Glutamatergic neuron (in vitro differentiated cells): ENCODE results near the gene TMPRSS6. TPM values are rescaled to one million over a fixed set of nuclear protein-coding genes. Genes with fewer than 3 reads are reported as not detected.

Source experiments
- DNase-seq: peaks from one replicate; pipeline ENCODE4 v3.0.0; 2022
- H3K27ac Mint-ChIP-seq: one replicate; pipeline ENCODE4 v1.8.0; 2020; ENCODE audit warnings: mild to moderate bottlenecking, mixed read lengths, inconsistent platforms; ENCODE audit not compliant: unreplicated experiment
- H3K27me3 Mint-ChIP-seq: one replicate; pipeline ENCODE4 v1.8.0; 2020; ENCODE audit warnings: mild to moderate bottlenecking, moderate library complexity, mixed read lengths, inconsistent platforms; ENCODE audit not compliant: unreplicated experiment
- H3K36me3 Mint-ChIP-seq: one replicate; pipeline ENCODE4 v1.8.0; 2020; ENCODE audit warnings: mild to moderate bottlenecking, mixed read lengths, inconsistent platforms; ENCODE audit not compliant: unreplicated experiment
- H3K4me1 Mint-ChIP-seq: one replicate; pipeline ENCODE4 v1.8.0; 2020; ENCODE audit warnings: mild to moderate bottlenecking, low read depth, mixed read lengths, inconsistent platforms; ENCODE audit not compliant: unreplicated experiment
- H3K4me3 Mint-ChIP-seq: one replicate; pipeline ENCODE4 v1.8.0; 2020; ENCODE audit warnings: mild to moderate bottlenecking, mixed read lengths, inconsistent platforms; ENCODE audit not compliant: unreplicated experiment
- H3K9me3 Mint-ChIP-seq: one replicate; pipeline ENCODE4 v1.8.0; 2020; ENCODE audit warnings: mild to moderate bottlenecking, moderate library complexity, mixed read lengths, inconsistent platforms; ENCODE audit not compliant: unreplicated experiment
- total RNA-seq: library from RNA; stranded (reverse); fragmentation: NEBNext Ultra II Directional; extraction: Animal tissue kit (Norgen Biotek cat#: 25700); gene quantifications from one replicate; pipeline ENCODE4 v1.2.1, GENCODE V29; 2021; ENCODE audit not compliant: unreplicated experiment
- TF ChIP-seq, protein P1 (sequence below): fragments of 200-600 bp; sonication (generic); IDR thresholded peaks from one replicate; pipeline ENCODE4 v1.5.0; 2021; ENCODE audit not compliant: partially characterized antibody, unreplicated experiment

The TMPRSS6 gene
- total RNA-seq, 1 donor from 2014 or later: 0.12 TPM

DNA sequence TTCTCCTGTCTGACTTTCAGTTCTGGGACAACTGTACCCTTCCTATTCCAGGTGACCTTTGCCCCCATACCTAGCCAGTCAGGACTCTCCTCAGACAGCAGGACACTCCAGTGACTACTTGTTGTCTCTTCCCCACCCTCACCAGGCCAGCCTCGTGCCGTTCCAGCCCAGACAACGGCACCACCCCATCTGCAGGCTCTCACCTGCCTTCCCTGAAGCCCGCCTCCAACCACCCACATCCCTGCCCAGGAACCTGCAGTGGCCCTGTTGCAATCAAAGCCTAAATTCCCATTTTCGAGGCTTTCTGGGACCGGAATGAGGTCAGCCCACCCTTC, 36.5 kb upstream of the TMPRSS6 start:
- peaks cover 8% of the 10 kb centered on the region for H3K4me1 Mint-ChIP-seq
- TF ChIP-seq, protein P1, sequence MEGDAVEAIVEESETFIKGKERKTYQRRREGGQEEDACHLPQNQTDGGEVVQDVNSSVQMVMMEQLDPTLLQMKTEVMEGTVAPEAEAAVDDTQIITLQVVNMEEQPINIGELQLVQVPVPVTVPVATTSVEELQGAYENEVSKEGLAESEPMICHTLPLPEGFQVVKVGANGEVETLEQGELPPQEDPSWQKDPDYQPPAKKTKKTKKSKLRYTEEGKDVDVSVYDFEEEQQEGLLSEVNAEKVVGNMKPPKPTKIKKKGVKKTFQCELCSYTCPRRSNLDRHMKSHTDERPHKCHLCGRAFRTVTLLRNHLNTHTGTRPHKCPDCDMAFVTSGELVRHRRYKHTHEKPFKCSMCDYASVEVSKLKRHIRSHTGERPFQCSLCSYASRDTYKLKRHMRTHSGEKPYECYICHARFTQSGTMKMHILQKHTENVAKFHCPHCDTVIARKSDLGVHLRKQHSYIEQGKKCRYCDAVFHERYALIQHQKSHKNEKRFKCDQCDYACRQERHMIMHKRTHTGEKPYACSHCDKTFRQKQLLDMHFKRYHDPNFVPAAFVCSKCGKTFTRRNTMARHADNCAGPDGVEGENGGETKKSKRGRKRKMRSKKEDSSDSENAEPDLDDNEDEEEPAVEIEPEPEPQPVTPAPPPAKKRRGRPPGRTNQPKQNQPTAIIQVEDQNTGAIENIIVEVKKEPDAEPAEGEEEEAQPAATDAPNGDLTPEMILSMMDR: no peak
- no peaks in the 10 kb centered on the region for H3K27me3 Mint-ChIP-seq
- peaks cover 2% of the 10 kb centered on the region for H3K9me3 Mint-ChIP-seq
- DNase-seq: no peak
- H3K4me3 Mint-ChIP-seq: peak overlapping the region; percentile 42
- H3K36me3 Mint-ChIP-seq: no peaks in the 10 kb centered on the region
- no peak overlapping the region for H3K27ac Mint-ChIP-seq

DNA sequence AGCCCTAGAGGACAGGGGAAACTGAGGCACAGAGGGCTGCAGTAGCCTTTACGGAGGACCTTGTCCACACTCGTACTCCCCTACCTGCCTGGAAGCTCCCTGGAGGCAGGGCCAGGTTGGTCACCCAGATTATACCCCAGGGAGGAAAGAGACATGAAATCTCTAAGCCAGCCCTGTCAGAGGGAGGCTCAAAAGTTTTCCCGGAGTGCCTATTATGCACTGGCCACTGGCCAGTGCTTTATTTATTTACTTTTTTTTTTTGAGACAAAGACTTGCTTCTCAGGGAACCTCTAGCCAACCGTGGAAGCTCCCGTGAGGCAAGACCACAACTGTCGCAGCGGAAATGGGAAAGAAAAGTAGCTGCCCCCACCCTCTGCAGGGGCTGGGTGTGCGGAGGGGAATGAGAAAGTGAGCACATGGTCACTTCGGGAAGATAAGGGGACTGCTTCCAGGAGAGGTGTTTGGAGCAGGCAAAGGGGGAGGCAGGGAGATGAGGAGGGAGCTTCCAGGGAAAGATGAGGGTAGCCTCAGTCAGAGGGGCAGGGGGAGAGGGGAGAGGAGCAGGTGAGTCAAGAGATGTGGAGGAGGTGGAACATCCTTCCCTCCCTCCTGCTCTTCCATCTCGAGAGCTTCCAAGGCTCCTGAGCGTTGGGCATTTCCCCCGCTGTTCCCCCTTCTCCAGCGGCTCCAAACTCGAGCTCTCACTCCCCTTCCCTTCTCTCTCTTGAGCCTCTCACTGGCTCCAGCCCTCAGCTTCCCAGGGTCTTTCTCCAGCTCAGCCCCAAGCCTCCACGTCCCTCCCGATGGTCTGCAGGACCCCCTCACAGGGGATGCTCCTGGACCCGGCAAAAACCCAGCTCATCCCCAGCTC, 35.9 kb upstream of the TMPRSS6 start:
- TF ChIP-seq, protein P1: no peak
- no peak for DNase-seq
- Mint-ChIP-seq H3K4me1 (peaks cover 8% of the 10 kb centered on the region), H3K4me3 (peak overlapping the region; percentile 42), H3K36me3 (no peaks in the 10 kb centered on the region), H3K9me3 (peaks cover 2% of the 10 kb centered on the region), H3K27me3 (no peaks in the 10 kb centered on the region), H3K27ac (no peak overlapping the region)

DNA sequence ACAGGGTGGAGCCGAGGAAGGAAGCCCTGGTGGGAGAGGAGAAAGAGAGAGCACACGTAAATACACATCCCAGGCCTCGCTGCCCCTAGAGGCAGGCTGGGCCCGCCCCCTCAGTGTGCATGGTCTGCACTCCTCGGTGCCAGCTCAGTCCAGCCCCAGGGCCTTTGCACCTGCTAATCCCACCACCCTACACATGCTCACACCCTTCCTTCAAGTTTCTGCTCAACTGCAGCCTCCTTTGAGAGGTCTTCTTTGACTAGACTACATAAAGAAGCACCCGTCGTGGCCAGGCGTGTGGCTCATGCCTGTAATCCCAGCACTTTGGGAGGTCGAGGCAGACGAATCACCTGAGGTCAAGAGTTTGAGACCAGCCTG, 34.7 kb upstream of the TMPRSS6 start:
- TF ChIP-seq, protein P1: no peak
- Mint-ChIP-seq H3K9me3 (peaks cover 2% of the 10 kb centered on the region), H3K36me3 (no peaks in the 10 kb centered on the region), H3K4me3 (no peak overlapping the region), H3K27ac (no peak overlapping the region), H3K4me1 (peaks cover 8% of the 10 kb centered on the region), H3K27me3 (no peaks in the 10 kb centered on the region)
- no peak for DNase-seq

DNA sequence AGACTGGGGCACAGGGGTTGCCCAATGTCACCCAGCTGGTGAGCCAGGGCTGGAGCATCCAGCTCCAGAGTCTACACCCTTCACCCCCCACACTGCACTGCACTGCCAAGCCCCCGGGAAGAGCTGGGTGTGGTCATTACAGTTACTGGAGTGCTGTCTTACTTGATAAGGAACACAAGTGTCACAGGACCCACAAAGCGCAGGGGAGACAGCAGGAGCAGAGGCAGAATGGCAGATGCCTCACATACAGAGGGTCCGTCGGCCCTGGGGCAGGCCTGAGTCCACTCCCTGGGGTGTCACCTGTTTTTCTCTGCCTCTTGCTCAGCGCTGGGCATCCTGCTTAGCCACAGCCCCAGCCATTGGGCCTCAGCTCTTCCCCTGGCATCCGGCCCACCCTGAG, 32.5 kb upstream of the TMPRSS6 start:
- H3K27me3 Mint-ChIP-seq: peaks cover 8% of the 10 kb centered on the region
- no peak for DNase-seq
- H3K36me3 Mint-ChIP-seq: no peaks in the 10 kb centered on the region
- peaks cover 16% of the 10 kb centered on the region for H3K4me1 Mint-ChIP-seq
- TF ChIP-seq, protein P1: no peak
- no peak overlapping the region for H3K4me3 Mint-ChIP-seq
- H3K9me3 Mint-ChIP-seq: peaks cover 7% of the 10 kb centered on the region
- no peak overlapping the region for H3K27ac Mint-ChIP-seq

- DNase-seq: no peak
- no peaks in the 10 kb centered on the region for H3K36me3 Mint-ChIP-seq
- no peak overlapping the region for H3K4me3 Mint-ChIP-seq
- peaks cover 9% of the 10 kb centered on the region for H3K27me3 Mint-ChIP-seq
- no peak overlapping the region for H3K27ac Mint-ChIP-seq
- peaks cover 20% of the 10 kb centered on the region for H3K4me1 Mint-ChIP-seq
- H3K9me3 Mint-ChIP-seq: peaks cover 7% of the 10 kb centered on the region
- TF ChIP-seq, protein P1: no peak
These were observed 32.0 kb upstream of the TMPRSS6 start for GRCh38 chr22:37141476-37141875.
